Testis (tissue), 3 donors: Measurements from ENCODE around the gene KDM5B. TPM values are rescaled to one million over a fixed set of nuclear protein-coding genes. Genes with fewer than 3 reads are reported as not detected.
A peak's percentile ranks its signal among the peaks of the same experiment; 100 is the strongest.

Experiments
- DNase-seq: peaks from one replicate; pipeline ENCODE4 v3.0.0-alpha.2; 2019
- H3K27ac ChIP-seq, 2 donors: fragments of 200-600 bp; sonication (generic); one replicate each; pipeline ENCODE4 v1.5.1; 2019
- H3K27me3 ChIP-seq: fragments of 200-600 bp; sonication (generic); one replicate; pipeline ENCODE4 v1.5.1; 2019
- H3K36me3 ChIP-seq: fragments of 200-600 bp; sonication (generic); one replicate; pipeline ENCODE4 v1.5.1; 2017; ENCODE audit warnings: low read depth; ENCODE audit errors: missing control alignments
- H3K4me1 ChIP-seq: fragments of 200-600 bp; sonication (generic); one replicate; pipeline ENCODE4 v1.5.1; 2019
- H3K4me3 ChIP-seq, 2 donors: fragments of 200-600 bp; sonication (generic); one replicate each; pipeline ENCODE4 v1.5.1; 2017 to 2019
- H3K9me3 ChIP-seq: fragments of 200-600 bp; sonication (generic); one replicate; pipeline ENCODE4 v1.5.1; 2017
- POLR2A ChIP-seq: fragments of 450-650 bp; IDR thresholded peaks from one replicate; pipeline ENCODE4 v1.6.1; 2017; ENCODE audit warnings: antibody characterized with exemption, mild to moderate bottlenecking, moderate library complexity
- WGBS, 2 donors: methylation state at CpG; one replicate each; pipeline ENCODE4 v1.1.5; 2018; 5-methylcytosine and 5-hydroxymethylcytosine counted together
- intact Hi-C: fragments of 100-400 bp; cut with DNase I; formaldehyde crosslinking; loops from one replicate; pipeline ENCODE4 v1.15.1; 2023; ENCODE audit warnings: low total_unique reads
- polyA plus RNA-seq: library from polyadenylated mRNA; stranded (reverse); fragments of 350-450 nt; fragmentation: Illumina TruSeq; extraction: RNeasy Lipid Tissue Mini Kit (QIAGEN cat#74804); gene quantifications from one replicate; pipeline ENCODE4 v1.2.3, GENCODE V29; 2014; ENCODE audit warnings: low read depth, low replicate concordance; ENCODE audit not compliant: insufficient read depth
- total RNA-seq, 2 donors: library from RNA; depleted of rRNA; stranded (reverse); fragments of >200 nt; gene quantifications; one replicate each; pipeline ENCODE4 v1.2.3, GENCODE V29; 2016
- TF ChIP-seq, protein P1 (sequence below), 3 experiments: fragments of 450-650 bp in 2 of 3; fragments of 200-600 bp in 1 of 3; sonication (generic) in 1 of 3; IDR thresholded peaks; one replicate each; pipeline ENCODE4 v1.5.1; 2016 to 2019; ENCODE audit warnings: antibody characterized with exemption in 3 of 3, mild to moderate bottlenecking in 2 of 3, moderate library complexity in 1 of 3

Gene KDM5B
- total and polyA plus RNA-seq, 3 donors from 2014 or later, result 223 to 333 (median 307) TPM

DNA sequence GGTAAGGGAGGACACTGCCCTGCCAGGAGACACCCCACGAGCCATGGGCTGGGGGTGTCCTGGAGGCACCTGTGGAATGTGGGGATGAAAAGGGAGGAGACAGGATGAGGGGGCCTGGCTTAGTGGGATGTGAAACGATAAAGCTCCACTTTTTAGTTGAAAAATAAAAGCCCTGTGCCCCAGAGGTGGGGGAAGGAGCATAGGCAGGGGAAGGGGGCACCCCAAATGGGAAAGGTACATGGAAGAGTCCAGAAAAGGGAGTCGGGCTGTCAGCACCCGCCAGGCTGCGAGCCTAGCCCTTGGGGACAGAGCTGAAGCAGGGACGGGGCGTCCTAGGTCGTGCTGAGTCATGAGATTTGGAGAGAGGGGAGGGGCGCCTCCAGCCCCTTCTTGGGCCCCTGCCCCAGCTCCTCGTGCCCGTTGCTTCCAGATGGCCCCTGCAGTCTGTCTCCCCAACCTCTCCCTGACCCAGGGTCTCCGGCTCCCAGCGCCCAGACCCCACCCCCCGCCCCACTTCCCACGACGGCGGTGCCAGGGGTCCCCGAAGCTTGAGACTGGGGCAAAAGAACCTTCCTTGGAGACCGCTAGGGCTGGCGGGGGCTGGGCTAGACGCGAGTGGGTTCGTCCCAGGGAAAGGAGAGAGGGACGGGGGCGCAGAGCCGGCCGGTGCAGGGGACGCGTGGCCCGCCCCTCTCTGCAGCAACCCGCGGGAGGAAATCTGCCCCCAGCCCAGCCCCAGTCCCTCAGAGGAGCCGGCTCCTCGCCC is 98.8 kb downstream of the KDM5B start:
- TF ChIP-seq POLR2A, result no peak
- TF ChIP-seq, protein P1, sequence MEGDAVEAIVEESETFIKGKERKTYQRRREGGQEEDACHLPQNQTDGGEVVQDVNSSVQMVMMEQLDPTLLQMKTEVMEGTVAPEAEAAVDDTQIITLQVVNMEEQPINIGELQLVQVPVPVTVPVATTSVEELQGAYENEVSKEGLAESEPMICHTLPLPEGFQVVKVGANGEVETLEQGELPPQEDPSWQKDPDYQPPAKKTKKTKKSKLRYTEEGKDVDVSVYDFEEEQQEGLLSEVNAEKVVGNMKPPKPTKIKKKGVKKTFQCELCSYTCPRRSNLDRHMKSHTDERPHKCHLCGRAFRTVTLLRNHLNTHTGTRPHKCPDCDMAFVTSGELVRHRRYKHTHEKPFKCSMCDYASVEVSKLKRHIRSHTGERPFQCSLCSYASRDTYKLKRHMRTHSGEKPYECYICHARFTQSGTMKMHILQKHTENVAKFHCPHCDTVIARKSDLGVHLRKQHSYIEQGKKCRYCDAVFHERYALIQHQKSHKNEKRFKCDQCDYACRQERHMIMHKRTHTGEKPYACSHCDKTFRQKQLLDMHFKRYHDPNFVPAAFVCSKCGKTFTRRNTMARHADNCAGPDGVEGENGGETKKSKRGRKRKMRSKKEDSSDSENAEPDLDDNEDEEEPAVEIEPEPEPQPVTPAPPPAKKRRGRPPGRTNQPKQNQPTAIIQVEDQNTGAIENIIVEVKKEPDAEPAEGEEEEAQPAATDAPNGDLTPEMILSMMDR (IDR thresholded peaks at IDR 0.05), result no peak
- Histone ChIP-seq H3K27ac (no peak overlapping the region), H3K27me3 (no peaks in the 10 kb centered on the region), H3K4me3 (peak overlapping the region; percentile 40 to 76), H3K4me1 (peaks cover 13% of the 10 kb centered on the region), H3K36me3 (no peaks in the 10 kb centered on the region), H3K9me3 (no peaks in the 10 kb centered on the region)
- 3% methylated on average over 22 to 34 of the region's 34 CpGs for WGBS, 2 donors
- peak; percentile 29 for DNase-seq
- intact Hi-C loops, result no loop called here

DNA sequence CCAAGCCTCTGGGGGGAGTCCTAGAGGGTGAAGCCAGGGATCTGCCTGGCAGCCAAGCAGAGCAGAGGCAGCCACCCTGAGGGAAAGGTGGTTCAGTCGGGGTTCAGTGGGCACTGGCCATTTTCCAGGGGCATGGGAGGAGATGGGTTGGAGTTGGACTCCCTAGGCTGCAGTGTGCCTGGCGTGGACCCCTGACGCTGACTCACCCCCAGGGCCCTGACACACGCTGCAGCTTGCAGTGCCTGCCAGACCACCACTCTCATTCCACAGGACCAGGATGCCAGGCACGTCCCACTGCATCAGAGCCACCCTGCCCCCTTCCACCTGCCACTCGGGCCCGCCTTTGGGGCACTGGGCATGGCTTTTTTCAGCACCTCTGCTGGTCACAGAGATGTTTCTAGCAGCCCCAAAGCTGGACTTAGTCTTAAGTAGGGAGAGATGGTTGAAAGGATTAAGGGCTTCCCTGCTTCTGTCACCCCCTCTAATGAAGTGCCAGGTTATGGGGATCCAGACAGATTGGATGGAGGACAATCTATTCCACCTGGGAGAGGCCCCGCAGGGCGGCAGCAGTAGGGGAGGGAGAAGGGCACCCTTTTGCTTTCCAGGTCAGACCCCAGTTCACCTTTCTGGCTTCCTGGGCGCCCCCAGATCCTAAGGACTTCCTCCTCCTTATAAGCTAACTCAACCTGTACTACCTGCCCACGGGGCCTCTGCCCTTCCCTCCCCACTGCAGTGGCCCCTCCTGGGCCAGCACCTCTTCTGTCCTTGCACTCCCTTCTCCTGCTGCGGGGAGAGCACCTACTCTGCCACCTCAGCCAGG is 99.6 kb downstream of the KDM5B start:
- H3K27ac ChIP-seq, result no peak overlapping the region
- no peaks in the 10 kb centered on the region for H3K36me3 ChIP-seq
- peaks cover 13% of the 10 kb centered on the region for H3K4me1 ChIP-seq
- no peaks in the 10 kb centered on the region for H3K9me3 ChIP-seq
- intact Hi-C loops, result no loop called here
- TF ChIP-seq POLR2A, result no peak
- TF ChIP-seq, protein P1 (IDR thresholded peaks at IDR 0.05), result no peak
- no peaks in the 10 kb centered on the region for H3K27me3 ChIP-seq
- DNase-seq, result no peak
- WGBS, 2 donors, result 71 to 80% methylated on average over 7 to 12 of the region's 12 CpGs
- H3K4me3 ChIP-seq, result no peak overlapping the region

DNA sequence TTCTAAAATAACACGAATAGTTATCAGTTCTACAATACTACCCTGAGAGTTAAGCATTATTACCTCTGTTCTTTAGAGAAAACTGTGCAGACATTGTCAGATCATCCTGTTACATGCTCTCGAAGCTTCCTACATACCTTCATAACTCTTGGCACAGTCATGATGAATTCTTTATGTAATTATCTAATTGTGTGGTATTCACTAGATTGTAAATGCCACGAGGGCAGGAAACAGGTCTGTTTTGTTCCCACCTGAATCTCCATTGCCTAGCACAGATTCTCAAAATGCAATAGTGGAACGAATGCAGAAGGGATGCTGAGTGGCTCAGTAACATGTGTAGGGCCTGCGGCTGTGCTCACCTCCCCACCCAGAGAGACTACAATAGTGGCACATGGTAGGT is 101.4 kb downstream of the KDM5B start:
- Histone ChIP-seq H3K27ac (no peak overlapping the region), H3K36me3 (no peaks in the 10 kb centered on the region), H3K4me1 (peaks cover 13% of the 10 kb centered on the region), H3K9me3 (no peaks in the 10 kb centered on the region), H3K4me3 (no peak overlapping the region), H3K27me3 (no peaks in the 10 kb centered on the region)
- WGBS, 2 donors, result 77 to 90% methylated on average over 5 of the region's 5 CpGs
- no peak for DNase-seq
- intact Hi-C loops, result no loop called here
- TF ChIP-seq, protein P1 (IDR thresholded peaks at IDR 0.05), result no peak
- TF ChIP-seq POLR2A, result no peak

DNA sequence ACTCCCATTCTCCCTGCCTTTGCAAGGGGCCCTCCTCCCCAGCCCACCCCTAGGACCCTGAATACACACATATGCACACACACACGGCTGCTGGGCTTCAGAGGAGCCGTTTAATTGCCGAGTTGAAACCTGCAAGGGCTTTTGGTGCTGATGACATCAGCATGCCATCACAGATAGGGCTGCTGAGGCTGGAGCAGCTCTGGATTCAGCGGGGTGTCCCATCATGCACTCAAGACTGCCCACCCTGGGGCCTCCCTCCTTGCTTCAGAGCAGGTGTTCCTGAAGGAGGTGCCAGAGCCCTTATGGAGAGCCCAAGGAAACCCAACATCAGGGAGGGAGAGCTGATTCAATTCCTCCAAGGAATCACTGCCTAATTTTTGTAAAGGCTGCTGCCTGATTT is 103.6 kb downstream of the KDM5B start:
- DNase-seq, result no peak
- TF ChIP-seq, protein P1 (IDR thresholded peaks at IDR 0.05), result no peak
- TF ChIP-seq POLR2A, result no peak
- H3K4me1 ChIP-seq, result peaks cover 5% of the 10 kb centered on the region
- H3K9me3 ChIP-seq, result no peaks in the 10 kb centered on the region
- intact Hi-C loops, result no loop called here
- H3K27ac ChIP-seq, result no peak overlapping the region
- H3K4me3 ChIP-seq, result no peak overlapping the region
- H3K36me3 ChIP-seq, result no peaks in the 10 kb centered on the region
- no peaks in the 10 kb centered on the region for H3K27me3 ChIP-seq
- WGBS, 2 donors, result 87% methylated on average over 4 of the region's 4 CpGs; no CpG with 5 or more reads in 1 of the 2 donors
